ENCODE measurements around the gene BRINP2.

- TF ChIP-seq, protein P1, sequence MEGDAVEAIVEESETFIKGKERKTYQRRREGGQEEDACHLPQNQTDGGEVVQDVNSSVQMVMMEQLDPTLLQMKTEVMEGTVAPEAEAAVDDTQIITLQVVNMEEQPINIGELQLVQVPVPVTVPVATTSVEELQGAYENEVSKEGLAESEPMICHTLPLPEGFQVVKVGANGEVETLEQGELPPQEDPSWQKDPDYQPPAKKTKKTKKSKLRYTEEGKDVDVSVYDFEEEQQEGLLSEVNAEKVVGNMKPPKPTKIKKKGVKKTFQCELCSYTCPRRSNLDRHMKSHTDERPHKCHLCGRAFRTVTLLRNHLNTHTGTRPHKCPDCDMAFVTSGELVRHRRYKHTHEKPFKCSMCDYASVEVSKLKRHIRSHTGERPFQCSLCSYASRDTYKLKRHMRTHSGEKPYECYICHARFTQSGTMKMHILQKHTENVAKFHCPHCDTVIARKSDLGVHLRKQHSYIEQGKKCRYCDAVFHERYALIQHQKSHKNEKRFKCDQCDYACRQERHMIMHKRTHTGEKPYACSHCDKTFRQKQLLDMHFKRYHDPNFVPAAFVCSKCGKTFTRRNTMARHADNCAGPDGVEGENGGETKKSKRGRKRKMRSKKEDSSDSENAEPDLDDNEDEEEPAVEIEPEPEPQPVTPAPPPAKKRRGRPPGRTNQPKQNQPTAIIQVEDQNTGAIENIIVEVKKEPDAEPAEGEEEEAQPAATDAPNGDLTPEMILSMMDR (IDR thresholded peaks at IDR 0.05), result no peak
- no peak for TF ChIP-seq POLR2A (IDR thresholded peaks at IDR 0.05)
These were observed 19.7 kb downstream of the BRINP2 start for GRCh38 chr1:177190308-177190970.
